Breast epithelium (tissue), 3 donors: ENCODE measurements around the gene FGL2.
"Not testable (repeated sequence)": the region's sequence is repeated elsewhere in the genome, so short reads cannot be mapped to it uniquely, and the experiment has no call there.

Experiments
- POLR2A ChIP-seq: fragments of 450-650 bp; IDR thresholded peaks from one replicate; pipeline ENCODE4 v1.6.1; 2016; ENCODE audit warnings: antibody characterized with exemption, mild to moderate bottlenecking, moderate library complexity
- TF ChIP-seq, protein P1 (sequence below), 3 donors: fragments of 450-650 bp; IDR thresholded peaks; one replicate each; pipeline ENCODE4 v1.5.1; 2016 to 2017; ENCODE audit warnings: antibody characterized with exemption in 3 of 3, mild to moderate bottlenecking in 3 of 3, moderate library complexity in 3 of 3

- TF ChIP-seq, protein P1, sequence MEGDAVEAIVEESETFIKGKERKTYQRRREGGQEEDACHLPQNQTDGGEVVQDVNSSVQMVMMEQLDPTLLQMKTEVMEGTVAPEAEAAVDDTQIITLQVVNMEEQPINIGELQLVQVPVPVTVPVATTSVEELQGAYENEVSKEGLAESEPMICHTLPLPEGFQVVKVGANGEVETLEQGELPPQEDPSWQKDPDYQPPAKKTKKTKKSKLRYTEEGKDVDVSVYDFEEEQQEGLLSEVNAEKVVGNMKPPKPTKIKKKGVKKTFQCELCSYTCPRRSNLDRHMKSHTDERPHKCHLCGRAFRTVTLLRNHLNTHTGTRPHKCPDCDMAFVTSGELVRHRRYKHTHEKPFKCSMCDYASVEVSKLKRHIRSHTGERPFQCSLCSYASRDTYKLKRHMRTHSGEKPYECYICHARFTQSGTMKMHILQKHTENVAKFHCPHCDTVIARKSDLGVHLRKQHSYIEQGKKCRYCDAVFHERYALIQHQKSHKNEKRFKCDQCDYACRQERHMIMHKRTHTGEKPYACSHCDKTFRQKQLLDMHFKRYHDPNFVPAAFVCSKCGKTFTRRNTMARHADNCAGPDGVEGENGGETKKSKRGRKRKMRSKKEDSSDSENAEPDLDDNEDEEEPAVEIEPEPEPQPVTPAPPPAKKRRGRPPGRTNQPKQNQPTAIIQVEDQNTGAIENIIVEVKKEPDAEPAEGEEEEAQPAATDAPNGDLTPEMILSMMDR (IDR thresholded peaks at IDR 0.05): not testable (repeated sequence)
- TF ChIP-seq POLR2A: not testable (repeated sequence)
Measured at GRCh38 chr7:77152232-77152631, 47.4 kb downstream of the FGL2 start.
